ENCODE measurements around the gene ARHGAP12. TPM values are rescaled to one million over a fixed set of nuclear protein-coding genes. Genes with fewer than 3 reads are reported as not detected.

The ARHGAP12 gene
- total and polyA plus RNA-seq, 2 donors (not counting 3 experiments of a cell fraction or from before 2014, with no cell fraction given), result 5.8 to 19.3 TPM

DNA sequence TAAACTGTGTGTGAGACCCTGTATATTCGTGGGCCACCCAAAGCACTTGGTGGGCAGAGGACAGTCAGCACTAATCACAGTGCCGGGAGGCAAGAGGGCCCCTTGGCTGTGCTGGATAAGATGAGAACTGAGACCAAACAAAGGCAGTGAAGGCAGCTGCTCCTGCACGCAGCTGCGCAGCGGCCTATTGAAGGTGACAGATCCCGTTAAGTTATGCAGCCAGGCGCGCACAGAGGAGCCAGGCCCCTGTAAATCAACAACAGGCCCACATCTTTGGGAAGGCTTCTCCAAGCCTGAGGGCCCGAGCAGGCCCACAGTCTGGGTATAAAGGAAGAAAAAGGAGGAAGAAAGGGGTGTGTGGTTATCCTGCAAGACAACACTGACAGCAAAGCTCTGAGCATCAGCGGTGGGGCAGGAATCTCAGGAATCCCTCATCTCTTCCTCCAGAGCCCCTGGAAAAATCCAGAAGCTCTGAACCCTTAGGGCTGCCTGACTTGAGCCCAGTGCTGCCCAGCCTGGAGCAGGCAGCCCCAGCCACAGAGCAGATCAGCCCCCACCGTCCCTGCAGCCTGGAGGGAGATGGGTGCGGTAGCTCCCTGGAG lies 154.2 kb downstream of the ARHGAP12 start:
- no peak overlapping the region for H2AFZ ChIP-seq (ENCODE audit: low read depth, low read length)
- no peak for TF ChIP-seq POLR2AphosphoS5 (IDR thresholded peaks at IDR 0.05; ENCODE audit: insufficient read depth, low read depth, low read length)
- TF ChIP-seq EZH2 (IDR thresholded peaks at IDR 0.05; ENCODE audit: borderline replicate concordance, low read depth, low read length, severe bottlenecking), result no peak
- TF ChIP-seq JUN (IDR thresholded peaks at IDR 0.05; ENCODE audit: borderline replicate concordance, insufficient read depth, insufficient read length, low read depth), result no peak
- no peak for TF ChIP-seq MYC (IDR thresholded peaks at IDR 0.05; ENCODE audit: low read depth, low read length)
- no peak for TF ChIP-seq GATA2 (IDR thresholded peaks at IDR 0.05; ENCODE audit: insufficient read depth, insufficient read length, low read depth, low read length)
- TF ChIP-seq, protein P1, sequence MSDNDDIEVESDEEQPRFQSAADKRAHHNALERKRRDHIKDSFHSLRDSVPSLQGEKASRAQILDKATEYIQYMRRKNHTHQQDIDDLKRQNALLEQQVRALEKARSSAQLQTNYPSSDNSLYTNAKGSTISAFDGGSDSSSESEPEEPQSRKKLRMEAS (IDR thresholded peaks at IDR 0.05; ENCODE audit: insufficient read depth, insufficient read length), result no peak
- no peak for TF ChIP-seq FOS (IDR thresholded peaks at IDR 0.05; ENCODE audit: borderline replicate concordance, insufficient read depth, low read length)
- no peak for TF ChIP-seq POLR2A (IDR thresholded peaks at IDR 0.05; ENCODE audit: low read depth, low read length)
- TF ChIP-seq, protein P2, sequence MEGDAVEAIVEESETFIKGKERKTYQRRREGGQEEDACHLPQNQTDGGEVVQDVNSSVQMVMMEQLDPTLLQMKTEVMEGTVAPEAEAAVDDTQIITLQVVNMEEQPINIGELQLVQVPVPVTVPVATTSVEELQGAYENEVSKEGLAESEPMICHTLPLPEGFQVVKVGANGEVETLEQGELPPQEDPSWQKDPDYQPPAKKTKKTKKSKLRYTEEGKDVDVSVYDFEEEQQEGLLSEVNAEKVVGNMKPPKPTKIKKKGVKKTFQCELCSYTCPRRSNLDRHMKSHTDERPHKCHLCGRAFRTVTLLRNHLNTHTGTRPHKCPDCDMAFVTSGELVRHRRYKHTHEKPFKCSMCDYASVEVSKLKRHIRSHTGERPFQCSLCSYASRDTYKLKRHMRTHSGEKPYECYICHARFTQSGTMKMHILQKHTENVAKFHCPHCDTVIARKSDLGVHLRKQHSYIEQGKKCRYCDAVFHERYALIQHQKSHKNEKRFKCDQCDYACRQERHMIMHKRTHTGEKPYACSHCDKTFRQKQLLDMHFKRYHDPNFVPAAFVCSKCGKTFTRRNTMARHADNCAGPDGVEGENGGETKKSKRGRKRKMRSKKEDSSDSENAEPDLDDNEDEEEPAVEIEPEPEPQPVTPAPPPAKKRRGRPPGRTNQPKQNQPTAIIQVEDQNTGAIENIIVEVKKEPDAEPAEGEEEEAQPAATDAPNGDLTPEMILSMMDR (IDR thresholded peaks at IDR 0.05; ENCODE audit: extremely low read depth in 1 of 2, insufficient read depth in 1 of 2, low read depth in 1 of 2, low read length in 2 of 2), result no peak
- no peaks in the 10 kb centered on the region for H4K20me1 ChIP-seq (replicated peaks; ENCODE audit: control insufficient read depth, extremely low read depth, insufficient read depth, low read length)
- H3K9me1 ChIP-seq (replicated peaks; ENCODE audit: control insufficient read depth, extremely low read depth, insufficient read depth, low read length), result no peaks in the 10 kb centered on the region
- no peaks in the 10 kb centered on the region for H3K9me3 ChIP-seq (replicated peaks; ENCODE audit: control insufficient read depth, insufficient read depth, low read length)
- BruUV-seq (replicated peaks), result no TSS peak
- FAIRE-seq (no peak), DNase-seq (ENCODE audit: low read depth, low spot score) (no peak)
- H3K4me2 ChIP-seq (ENCODE audit: insufficient read depth, low read length), result no peak overlapping the region
- H3K36me3 ChIP-seq (ENCODE audit: control insufficient read depth in 2 of 2, extremely low read depth in 1 of 2, insufficient read depth in 2 of 2, low read length in 2 of 2), result no peaks in the 10 kb centered on the region
- dilution Hi-C loops (cut with MboI; ENCODE audit: extremely low pct_ligation_motif_present, low sequenced_read_pairs) (no loop called here), intact Hi-C loops (cut with micrococcal nuclease) (no loop called here)
- no peak overlapping the region for H3K9ac ChIP-seq (replicated peaks; ENCODE audit: extremely low read depth, insufficient read depth, low read length)
- peaks cover 2% of the 10 kb centered on the region for H3K4me1 ChIP-seq (ENCODE audit: control insufficient read depth, extremely low read depth, insufficient read depth, low read length)
- H3K4me3 ChIP-seq (replicated peaks in 1 of 3; ENCODE audit: insufficient read depth in 1 of 3, low read depth in 1 of 3, low read length in 3 of 3), result no peak overlapping the region
- POLR2A ChIA-PET, result interaction anchor here (0.6 kb wide), 1 partner anchor 1373 kb away, joined by 8 read pairs; no protein-coding TSS in a partner anchor
- H3K27ac ChIP-seq (ENCODE audit: insufficient read depth, low read depth, low read length), result no peak overlapping the region
- H3K79me2 ChIP-seq (ENCODE audit: control insufficient read depth, insufficient read depth, low read length), result no peaks in the 10 kb centered on the region
- H3K27me3 ChIP-seq (ENCODE audit: control insufficient read depth in 2 of 2, insufficient read depth in 2 of 2, low read length in 2 of 2), result no peaks in the 10 kb centered on the region
- CTCF ChIA-PET, result interaction anchor here (0.7 to 1.9 kb wide), 6 partner anchors 10 to 691 kb away, joined by 3 to 5 read pairs (median 4); no protein-coding TSS in a partner anchor

Data from endothelial cell of umbilical vein (primary cell).